ENCODE measurements around the gene ATRX. TPM values are rescaled to one million over a fixed set of nuclear protein-coding genes. Genes with fewer than 3 reads are reported as not detected.
"Not testable (repeated sequence)": the region's sequence is repeated elsewhere in the genome, so short reads cannot be mapped to it uniquely, and the experiment has no call there.

ATRX gene
- total RNA-seq, 4 donors from 2014 or later: 34.7 to 75.9 (median 50.5) TPM

DNA sequence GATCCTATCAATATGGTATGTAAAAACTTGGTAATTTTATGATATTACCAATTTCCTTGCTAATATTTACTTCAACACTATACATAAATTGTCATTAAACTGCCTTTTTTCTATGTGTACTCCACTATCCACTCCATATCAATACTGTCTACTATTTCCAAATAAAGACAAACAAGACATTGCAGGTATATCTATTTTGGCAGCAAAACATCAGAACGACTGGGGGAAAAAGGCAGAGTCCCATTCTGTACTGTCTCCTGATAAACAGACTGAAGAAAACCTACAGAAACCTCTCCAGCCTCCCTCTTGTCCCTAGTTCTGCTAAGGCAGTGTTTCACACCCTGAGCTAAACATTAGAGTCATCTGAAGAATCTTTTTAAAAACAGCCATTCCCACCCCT lies 96.6 kb downstream of the ATRX start:
- intact Hi-C loops (cut with DNase I; ENCODE audit: low total_unique reads): no loop called here
- no peaks in the 10 kb centered on the region for H3K4me1 ChIP-seq

DNA sequence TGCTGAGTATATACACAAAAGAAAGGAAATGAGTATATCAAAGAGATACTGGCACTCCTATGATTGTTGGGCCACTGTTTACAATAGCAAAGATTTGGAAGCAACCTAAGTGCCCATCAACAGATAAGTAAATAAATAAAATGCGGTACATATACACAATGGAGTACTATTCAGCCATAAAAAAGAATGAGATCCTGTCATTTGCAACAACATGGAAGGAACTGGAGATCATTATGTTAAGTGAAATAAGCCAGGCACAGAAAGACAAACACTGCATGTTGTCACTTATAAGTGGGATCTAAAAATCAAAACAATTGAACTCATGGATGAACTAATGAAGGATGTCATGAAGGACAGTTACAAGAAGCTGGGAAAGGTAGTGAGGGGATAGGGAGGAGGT lies 100.3 kb downstream of the ATRX start:
- H3K4me3 ChIP-seq; H3K27me3 ChIP-seq; in situ Hi-C loops (cut with MboI; ENCODE audit: low sequenced_read_pairs in 4 of 4); H3K9me3 ChIP-seq; intact Hi-C loops (cut with DNase I; ENCODE audit: low total_unique reads); DNase-seq; ATAC-seq; H3K36me3 ChIP-seq; H3K27ac ChIP-seq; H3K4me1 ChIP-seq: not testable (repeated sequence)

More for the DNA sequence above, 96.6 kb downstream of the ATRX start:
- Histone ChIP-seq H3K27ac (no peak overlapping the region), H3K9me3 (no peaks in the 10 kb centered on the region), H3K27me3 (peaks cover 0 to 4% (median 0%) of the 10 kb centered on the region in 3 donors), H3K36me3 (no peaks in the 10 kb centered on the region), H3K4me3 (no peak overlapping the region)
- in situ Hi-C loops (cut with MboI; ENCODE audit: low sequenced_read_pairs in 4 of 4): no loop called here
- no peak for ATAC-seq
- DNase-seq: no peak
- TF ChIP-seq POLR2A (IDR thresholded peaks at IDR 0.05): no peak
- TF ChIP-seq, protein P1, sequence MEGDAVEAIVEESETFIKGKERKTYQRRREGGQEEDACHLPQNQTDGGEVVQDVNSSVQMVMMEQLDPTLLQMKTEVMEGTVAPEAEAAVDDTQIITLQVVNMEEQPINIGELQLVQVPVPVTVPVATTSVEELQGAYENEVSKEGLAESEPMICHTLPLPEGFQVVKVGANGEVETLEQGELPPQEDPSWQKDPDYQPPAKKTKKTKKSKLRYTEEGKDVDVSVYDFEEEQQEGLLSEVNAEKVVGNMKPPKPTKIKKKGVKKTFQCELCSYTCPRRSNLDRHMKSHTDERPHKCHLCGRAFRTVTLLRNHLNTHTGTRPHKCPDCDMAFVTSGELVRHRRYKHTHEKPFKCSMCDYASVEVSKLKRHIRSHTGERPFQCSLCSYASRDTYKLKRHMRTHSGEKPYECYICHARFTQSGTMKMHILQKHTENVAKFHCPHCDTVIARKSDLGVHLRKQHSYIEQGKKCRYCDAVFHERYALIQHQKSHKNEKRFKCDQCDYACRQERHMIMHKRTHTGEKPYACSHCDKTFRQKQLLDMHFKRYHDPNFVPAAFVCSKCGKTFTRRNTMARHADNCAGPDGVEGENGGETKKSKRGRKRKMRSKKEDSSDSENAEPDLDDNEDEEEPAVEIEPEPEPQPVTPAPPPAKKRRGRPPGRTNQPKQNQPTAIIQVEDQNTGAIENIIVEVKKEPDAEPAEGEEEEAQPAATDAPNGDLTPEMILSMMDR (IDR thresholded peaks at IDR 0.05 in 4 of 5, conservative IDR thresholded peaks at IDR 0.05 in 1 of 5): no peak

DNA sequence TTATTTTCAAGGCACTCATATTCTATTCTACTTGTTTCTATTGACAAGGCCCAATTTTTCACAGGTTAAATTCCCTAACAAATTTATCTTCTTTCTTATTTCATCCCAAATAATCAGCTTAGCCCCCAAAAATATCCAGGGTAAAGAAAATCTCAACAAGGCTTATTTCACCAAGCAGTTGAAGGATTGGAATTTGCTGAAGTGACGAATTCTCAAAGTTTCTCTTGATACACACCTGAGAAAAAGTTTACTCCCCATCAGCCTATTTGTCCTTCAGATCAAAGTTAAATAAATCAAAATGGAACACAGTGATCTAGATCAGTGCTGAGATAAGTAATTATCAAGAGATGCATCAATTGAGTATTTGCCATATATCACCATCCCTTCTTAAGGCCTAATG lies 106.9 kb downstream of the ATRX start:
- in situ Hi-C loops (cut with MboI; ENCODE audit: low sequenced_read_pairs in 4 of 4) (no loop called here), intact Hi-C loops (cut with DNase I; ENCODE audit: low total_unique reads) (loop anchor here (10.0 kb wide), 1 partner anchor 226 kb away; no protein-coding TSS in a partner anchor)
- Histone ChIP-seq H3K9me3 (no peaks in the 10 kb centered on the region), H3K4me1 (no peaks in the 10 kb centered on the region), H3K4me3 (no peak overlapping the region), H3K27me3 (no peaks in the 10 kb centered on the region), H3K27ac (no peak overlapping the region), H3K36me3 (peaks cover 0 to 7% of the 10 kb centered on the region in 2 donors)
- TF ChIP-seq, protein P1 (IDR thresholded peaks at IDR 0.05 in 4 of 5, conservative IDR thresholded peaks at IDR 0.05 in 1 of 5): no peak
- no peak for TF ChIP-seq POLR2A (IDR thresholded peaks at IDR 0.05)
- no peak for DNase-seq
- ATAC-seq: no peak

DNA sequence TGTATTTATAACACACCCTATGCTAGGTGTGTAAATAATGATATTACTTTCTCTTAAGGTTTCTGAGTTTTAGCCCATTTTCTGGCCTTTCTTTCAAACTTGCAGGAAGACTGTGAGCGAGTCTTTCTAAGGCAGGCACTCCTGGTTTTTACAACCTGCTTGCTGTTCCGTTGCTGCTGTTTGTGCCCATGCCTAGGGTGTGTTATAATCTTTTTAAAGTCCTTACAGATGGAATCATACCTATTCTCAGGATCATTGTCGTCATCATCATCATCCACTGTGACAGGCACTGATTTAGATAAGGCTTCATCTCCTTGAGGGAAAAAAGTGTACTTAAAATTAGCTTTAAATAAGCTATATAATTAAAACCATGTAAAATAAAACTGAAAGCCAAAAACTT lies 110.0 kb downstream of the ATRX start:
- no peaks in the 10 kb centered on the region for H3K27me3 ChIP-seq
- H3K4me3 ChIP-seq: no peak overlapping the region
- TF ChIP-seq, protein P1 (IDR thresholded peaks at IDR 0.05 in 4 of 5, conservative IDR thresholded peaks at IDR 0.05 in 1 of 5): no peak
- no peak for TF ChIP-seq POLR2A (IDR thresholded peaks at IDR 0.05)
- intact Hi-C loops (cut with DNase I; ENCODE audit: low total_unique reads) (loop anchor here (10.0 kb wide), 1 partner anchor 229 kb away; no protein-coding TSS in a partner anchor), in situ Hi-C loops (cut with MboI; ENCODE audit: low sequenced_read_pairs in 4 of 4) (no loop called here)
- ATAC-seq: no peak
- H3K36me3 ChIP-seq: no peaks in the 10 kb centered on the region
- no peaks in the 10 kb centered on the region for H3K4me1 ChIP-seq
- DNase-seq: no peak
- H3K27ac ChIP-seq: no peak overlapping the region
- no peaks in the 10 kb centered on the region for H3K9me3 ChIP-seq

DNA sequence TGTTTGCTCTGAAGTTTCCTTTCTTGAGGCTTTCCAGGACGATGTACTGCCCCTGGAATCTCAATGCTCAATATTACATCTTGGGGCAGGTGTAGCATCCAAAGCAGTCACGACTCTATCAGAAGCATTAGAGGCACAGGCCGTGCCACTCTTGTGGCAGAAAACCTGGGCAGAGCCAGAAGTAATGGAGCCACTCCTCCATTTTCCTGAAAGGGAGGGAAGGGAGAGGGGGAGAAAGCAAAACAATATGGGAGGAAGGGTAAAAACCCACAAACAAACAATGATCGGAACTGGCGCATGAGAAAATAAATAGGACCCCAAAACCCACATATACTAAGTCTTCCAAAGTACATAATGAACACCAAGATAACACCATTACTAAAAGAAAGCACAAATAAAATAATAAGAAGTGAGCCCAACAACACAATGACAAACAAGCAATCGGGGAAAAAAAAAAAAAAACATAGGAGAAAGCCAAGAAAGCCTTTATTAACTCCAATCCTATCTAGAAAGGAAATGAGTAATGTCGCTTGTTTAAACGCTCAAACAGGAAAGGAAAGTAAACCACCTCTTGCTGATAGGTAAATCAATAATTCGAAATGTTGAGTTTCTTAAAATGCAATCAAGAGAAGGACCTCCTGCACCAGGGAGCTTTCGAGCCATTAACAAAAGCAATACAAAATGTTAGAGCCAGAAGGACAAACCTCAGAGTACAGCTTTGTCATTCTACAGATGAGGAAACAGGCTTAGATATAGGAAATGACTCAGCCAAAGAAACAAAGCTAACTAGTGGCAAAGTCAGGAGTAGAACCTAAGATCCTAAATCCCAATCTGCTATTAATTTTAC lies 117.4 kb downstream of the ATRX start:
- Histone ChIP-seq H3K27me3 (no peaks in the 10 kb centered on the region), H3K4me1 (no peaks in the 10 kb centered on the region), H3K27ac (peak overlapping the region; percentile 5 to 55 (median 49)), H3K4me3 (no peak overlapping the region), H3K9me3 (no peaks in the 10 kb centered on the region), H3K36me3 (no peaks in the 10 kb centered on the region)
- no peak for DNase-seq
- TF ChIP-seq, protein P1 (IDR thresholded peaks at IDR 0.05 in 4 of 5, conservative IDR thresholded peaks at IDR 0.05 in 1 of 5): no peak
- TF ChIP-seq POLR2A (IDR thresholded peaks at IDR 0.05): no peak
- in situ Hi-C loops (cut with MboI; ENCODE audit: low sequenced_read_pairs in 4 of 4): no loop called here
- ATAC-seq: no peak
- intact Hi-C loops (cut with DNase I; ENCODE audit: low total_unique reads): loop anchor here (10.0 kb wide), 1 partner anchor 116 kb away; the partner anchor contains the start of gene ATRX

Data from gastrocnemius medialis (tissue), 4 donors.